ENCODE measurements around the gene ASTL.
A peak's percentile ranks its signal among the peaks of the same experiment; 100 is the strongest.

Gene ASTL

DNA sequence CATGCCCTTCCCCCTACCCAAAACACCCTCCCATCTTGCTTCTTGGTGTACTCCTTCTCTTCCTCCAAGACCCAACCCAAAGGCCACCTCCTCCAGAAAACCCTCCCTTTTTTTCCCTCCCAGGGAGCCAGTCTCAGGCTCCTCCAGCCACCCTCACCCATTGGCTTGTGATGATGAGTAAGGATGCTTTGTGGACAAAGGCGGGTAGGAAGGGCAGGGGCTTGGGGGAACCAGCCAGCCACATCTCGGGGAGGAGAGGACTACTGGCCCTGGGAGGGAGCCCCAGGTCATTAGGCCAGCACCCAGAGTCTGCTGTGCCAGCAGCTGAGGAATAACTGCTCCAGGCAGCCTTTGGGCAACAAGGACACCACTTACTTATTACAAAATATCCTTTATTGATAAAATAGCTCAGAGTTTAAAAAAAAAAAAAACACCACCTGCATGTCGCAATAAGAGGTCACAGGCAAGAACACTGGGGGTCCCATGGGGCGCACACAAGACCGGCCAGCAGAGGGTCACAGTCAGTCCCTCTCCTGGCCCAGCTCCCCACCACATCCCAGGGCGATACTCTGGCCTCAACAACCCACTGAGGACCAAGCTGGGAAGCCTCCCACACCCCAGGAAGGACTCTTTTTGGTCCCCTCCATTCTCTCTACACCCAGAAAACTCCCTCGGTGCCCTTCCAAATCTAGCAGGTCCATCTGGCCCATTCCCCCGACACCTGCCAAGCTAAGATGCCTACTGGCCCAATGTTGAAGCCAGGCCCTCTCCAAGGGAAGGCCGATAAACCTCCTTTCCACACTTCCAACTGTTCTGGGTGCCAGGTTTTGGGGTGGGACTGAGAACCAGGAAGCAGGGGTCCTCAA, 25.6 kb downstream of the ASTL start:
- no peak for DNase-seq (ENCODE audit: low spot score)

DNA sequence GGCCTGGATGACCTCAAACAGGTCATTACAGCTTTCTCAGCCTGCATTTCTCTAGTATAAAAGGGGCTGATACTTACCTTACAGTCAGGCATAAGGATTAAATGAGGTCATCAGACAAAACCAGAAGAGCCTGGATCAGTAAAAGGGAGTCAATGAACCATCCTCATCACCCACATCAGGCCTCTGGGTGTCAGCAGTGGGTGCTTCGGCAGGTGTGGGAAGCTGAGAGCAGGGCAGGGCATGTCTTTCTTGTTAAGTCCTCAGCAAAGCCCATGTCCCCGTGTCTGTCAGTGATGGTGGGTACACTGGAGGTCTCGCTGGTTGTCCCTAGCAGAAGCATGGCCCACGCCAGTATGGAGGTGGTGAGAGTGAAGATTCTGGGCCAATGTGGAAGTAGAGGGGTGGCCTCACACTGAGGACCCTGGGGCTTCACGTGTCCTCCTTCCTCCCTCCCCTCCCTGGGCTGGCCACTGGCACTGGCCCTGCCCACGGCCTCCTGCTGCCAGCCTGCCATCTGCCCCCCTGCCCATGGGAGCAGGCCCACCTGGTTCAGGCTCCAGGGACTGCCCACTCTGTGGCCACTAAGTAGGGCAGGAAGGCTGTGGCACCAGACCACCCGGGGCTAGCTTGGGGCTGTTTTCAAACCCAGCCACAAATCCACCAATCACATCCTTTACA, 26.3 kb downstream of the ASTL start:
- DNase-seq (ENCODE audit: low spot score) = no peak

DNA sequence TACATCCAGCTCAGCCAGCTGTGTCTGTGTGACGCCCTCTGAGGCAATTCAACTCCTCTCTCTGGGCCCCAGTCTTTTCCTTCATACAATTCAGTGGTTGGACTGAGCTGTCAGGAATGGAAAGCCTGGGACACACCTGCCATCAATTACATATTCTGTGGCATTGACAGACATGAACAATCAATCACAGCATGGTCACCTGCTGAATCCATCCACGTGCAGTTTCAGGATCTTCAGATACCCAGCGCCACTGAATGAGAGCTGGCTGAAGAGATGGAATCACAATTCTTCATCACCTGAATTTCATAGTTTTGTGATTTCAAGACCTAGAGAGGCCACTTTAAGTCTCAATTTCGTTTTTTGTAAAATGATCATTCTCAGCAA, 27.1 kb downstream of the ASTL start:
- DNase-seq (ENCODE audit: low spot score) = no peak

DNA sequence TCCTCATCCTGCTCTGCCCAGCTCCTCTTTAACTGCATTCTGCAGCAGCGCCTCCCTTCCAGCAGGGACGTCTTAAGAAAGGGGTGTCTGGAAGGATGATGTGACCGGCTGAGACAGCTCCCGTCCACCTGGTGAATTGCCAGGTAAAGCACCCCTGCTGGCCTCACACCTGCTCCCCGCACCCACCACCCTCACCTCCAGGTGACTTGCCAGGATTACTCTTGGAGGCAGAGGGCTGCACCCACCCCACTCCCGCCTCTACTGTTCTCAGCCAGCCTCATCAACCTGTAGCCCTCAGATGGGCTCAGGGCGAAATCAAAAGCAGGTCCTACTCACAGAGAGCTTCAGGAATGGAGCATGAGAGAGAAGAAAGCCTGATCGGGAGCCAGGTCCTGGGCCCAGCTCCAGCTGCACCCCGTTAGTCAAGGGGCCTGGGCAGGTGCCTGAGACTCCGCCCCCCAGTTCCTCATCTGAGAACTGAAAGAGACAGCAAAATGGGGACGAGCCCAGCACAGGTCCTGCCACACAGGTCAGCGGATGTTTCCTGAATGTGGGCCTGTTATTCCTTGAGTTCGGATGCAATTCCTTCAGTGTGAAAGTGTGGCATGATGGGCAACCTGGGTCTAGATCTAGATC, 27.6 kb downstream of the ASTL start:
- no peak for DNase-seq (ENCODE audit: low spot score)

DNA sequence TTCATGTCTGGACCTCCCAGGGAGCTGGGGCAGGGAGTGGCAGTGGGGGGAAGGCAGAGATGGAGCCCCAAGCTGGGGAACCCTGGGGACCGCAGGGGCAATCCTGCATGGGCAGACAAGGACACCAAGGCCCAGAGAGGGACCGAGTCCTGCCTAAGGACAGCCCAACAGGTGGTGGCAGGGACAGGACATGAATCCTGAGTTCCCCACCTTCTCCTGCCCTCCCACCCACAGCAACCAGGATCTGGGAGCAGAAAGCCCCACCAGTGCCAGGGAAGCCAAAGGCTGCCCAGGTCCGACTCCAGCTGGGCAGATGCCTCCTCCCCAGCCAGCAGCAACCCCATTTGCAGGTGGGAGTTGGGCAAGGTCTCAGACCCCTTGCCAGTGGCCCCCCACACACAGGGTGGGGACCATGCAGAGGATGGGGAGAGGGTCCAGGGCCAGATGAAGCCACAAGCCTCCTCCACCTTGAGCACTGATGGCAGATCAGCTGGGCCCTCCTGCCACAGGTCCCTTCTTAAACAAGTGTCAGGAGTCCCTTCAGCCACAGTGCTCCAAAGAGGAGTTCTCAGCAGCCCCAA, 28.3 kb downstream of the ASTL start:
- DNase-seq (ENCODE audit: low spot score) = no peak

DNA sequence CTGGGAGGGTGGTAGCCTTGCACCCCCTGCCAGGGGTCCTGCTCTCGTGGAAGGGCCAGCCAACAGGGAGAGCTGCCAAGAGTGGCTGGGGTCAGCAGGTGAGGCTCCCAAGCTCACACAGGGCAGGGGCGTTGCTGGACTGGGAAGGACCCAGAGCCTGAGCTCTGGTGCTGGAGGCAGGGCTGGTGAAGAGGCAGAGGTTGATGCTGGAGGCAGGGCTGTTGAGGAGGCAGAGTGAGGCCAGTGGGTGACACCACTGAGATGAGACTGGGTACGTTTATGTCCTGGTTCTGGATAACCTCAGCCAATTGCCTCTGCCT, 29.0 kb downstream of the ASTL start:
- no peak for DNase-seq (ENCODE audit: low spot score)

DNA sequence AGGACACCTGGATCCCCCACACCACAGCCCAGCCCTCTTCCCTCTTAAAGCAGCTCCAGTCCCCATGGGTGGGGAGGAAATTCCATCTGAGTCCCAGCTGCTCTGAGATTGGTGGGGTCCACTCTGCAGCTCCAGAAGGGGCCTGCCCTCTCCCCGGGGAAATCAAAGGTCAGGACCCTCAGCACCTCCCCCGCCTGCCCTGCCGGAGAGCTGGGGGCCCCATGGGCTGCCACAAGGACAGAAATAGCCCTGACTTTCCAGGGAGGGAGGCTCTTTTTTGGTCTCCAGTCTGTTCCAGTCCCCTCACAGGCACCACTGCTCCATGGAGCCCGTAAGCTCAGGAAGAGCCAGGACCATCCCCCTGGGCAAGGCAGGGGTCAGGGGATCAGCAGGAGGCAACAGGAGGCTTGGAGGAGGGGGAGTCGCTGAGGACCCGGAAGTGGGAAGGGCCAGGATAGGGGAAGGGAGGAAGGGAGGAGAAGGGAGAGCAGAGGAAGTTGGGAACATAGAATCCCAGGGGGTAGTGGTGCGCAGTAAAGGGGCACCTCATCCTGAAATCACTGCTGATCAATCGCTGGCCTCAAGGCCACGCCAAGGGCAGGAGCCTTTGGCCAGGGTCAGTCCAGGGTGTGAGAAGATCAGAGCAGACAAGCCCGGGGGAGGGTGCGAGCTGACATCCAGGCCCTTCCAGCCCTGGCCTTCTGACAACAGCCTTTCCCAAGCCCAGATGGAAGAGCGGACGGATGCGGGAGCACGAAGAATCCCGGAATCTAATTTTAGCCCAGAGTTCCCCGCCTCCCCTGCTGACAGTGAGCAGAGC, 29.6 kb downstream of the ASTL start:
- peak; percentile 44 for DNase-seq (ENCODE audit: low spot score)

DNA sequence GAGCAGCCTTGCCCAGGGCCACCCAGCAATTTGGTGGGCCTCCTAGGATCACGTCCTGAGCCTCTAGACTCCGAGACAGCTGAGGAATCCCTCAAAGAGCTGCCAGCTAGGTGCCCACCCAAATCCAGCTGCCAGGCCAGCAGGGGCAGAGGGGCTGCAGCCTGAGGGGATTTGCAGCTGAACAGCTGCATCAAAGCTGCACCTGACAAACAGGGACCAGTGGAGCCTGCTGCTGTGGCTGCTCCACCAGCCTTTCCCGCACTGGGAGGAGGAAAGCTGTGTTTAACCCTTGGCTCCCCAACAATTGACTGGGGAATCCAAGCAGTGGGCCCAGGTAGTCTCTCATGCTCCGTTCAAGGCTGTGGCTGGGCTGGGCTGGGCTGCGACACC, 30.2 kb downstream of the ASTL start:
- DNase-seq (ENCODE audit: low spot score) = no peak

DNA sequence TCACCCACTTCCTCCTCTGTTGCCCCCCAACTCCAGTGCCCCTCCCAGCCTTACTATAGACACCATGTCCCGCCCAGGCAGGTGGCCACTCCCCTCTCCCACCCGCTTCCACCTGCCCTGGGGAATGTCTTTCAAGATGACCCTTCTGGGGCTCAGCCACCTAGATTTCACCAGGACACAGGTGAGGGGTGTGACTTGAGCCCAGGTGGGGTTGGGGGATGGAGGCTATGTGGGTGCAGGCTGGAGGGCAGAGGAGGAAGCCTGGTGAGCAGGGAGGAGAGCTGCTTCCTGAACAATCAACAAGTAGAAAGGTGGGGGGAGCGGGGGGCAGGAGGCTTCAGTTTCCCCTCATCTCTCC, 30.6 kb downstream of the ASTL start:
- DNase-seq (ENCODE audit: low spot score) = no peak

DNA sequence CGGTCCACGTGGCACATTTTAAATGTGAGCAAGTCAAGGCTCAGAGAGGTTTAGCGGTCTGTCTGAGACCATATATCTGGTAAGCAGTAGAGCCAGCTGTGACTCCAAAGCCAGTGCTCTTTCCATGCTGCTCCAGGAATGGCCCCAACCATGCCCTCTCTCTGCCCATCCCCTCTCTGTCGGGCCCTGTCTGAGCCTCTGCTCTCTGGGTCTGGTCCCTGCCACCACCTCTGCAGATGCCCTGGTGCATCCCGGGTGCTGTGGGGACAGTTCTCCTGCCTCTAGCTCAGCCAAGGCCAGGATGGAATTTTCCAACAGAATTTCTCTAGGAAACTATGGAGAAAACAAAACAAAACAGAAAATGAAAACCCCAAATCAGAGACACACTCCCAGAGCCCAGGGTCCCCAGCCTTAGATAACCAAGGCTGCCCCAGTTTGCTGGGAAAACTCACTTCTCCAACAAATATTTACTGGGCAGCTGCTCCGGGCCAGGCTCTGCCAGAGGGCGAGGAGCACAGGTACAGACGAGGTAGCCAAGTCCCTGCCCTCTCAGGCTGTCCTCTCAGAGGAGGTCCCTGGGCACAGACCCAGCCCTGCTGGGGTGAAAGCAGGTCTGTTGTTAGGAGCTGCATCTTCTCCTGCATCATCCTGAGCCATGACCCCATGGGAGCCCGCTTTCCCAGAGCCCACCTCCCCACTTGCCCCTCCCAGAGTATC, 31.2 kb downstream of the ASTL start:
- no peak for DNase-seq (ENCODE audit: low spot score)

DNA sequence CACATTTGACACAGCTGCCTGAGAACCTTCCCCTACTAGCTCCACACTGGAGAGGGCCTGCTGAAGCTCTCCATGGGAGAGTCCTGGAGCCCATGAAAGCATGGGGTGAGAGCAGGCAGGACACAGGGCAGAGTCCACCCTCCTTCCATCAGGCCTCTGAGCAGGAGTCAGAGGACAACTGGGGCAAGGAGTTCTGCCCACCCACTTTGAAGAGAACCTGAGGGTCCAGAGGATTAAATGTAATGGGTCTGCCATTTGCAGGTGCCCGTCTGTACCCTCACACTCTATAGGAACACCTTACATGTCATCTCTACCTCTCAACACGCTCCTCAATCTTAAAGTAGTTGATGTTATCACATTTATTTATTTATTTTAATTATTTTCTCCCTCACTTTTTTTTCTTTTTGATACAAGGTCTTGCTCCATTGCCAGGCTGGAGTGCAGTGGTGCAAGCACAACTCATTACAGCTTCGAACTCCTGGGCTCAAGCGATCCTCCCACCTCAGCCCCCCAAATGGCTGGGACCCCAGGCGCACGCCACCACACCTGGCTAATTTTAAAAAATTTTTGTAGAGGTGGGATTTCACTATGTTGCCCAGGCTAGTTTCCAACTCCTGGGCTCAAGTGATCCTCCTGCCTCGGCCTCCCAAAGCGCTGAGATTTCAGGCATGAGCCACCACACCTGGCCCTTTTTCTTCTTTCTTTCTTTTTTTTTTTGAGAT, 32.1 kb downstream of the ASTL start:
- DNase-seq (ENCODE audit: low spot score) = no peak

DNA sequence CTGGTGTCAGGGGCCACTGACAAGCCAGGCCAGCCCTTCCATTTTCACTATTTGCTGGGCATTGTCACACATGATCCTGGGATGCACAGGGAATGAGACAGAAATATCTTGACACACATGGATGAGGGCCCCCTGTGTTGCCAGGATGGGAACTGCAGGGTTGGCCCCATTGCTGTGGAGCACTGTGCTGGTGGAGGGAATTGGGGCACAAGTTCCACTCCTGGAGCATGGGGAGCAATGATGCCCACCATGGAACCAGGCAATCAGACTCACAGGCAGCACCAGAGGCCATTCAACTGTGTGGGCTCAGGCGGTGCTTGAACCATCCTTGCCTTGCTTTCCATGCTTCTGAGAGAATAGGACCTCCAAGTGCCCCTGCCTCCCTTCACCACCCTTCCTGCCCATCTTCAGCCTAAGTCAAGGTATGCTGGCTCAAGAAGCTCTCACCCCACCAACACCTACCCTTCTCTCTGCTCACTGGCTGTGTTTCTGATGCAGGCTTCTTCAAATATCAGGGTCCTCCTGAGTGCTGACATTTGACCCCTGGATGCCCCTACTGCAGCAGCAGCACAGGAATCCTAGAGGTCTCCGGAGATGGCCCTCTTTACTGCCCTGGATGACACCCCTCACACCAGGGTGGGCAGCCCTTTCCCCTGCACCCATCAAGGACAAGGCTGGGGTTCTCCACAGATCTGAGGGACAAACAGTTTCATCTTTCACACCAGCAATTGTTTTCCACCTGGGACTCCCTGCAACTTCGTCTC, 33.0 kb downstream of the ASTL start:
- no peak for DNase-seq (ENCODE audit: low spot score)

DNA sequence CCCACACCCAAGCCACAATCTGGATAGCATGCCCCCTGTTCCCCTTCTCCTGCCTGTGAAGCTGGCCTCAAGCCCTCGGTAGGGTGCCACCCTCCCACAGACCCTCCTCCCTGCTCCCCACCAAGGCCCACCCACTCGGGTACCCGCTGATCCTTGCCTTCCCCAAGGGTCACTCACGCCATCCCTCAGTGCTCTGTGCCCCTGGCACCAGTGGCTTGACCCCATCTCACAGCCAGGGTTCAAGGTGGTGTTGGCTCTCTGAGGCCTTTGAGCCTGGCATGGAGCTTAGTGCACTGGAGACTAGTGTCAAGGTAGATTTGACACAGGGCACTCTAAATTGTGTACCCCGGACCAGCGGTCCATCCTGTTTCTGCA, 33.8 kb downstream of the ASTL start:
- DNase-seq (ENCODE audit: low spot score) = no peak

DNA sequence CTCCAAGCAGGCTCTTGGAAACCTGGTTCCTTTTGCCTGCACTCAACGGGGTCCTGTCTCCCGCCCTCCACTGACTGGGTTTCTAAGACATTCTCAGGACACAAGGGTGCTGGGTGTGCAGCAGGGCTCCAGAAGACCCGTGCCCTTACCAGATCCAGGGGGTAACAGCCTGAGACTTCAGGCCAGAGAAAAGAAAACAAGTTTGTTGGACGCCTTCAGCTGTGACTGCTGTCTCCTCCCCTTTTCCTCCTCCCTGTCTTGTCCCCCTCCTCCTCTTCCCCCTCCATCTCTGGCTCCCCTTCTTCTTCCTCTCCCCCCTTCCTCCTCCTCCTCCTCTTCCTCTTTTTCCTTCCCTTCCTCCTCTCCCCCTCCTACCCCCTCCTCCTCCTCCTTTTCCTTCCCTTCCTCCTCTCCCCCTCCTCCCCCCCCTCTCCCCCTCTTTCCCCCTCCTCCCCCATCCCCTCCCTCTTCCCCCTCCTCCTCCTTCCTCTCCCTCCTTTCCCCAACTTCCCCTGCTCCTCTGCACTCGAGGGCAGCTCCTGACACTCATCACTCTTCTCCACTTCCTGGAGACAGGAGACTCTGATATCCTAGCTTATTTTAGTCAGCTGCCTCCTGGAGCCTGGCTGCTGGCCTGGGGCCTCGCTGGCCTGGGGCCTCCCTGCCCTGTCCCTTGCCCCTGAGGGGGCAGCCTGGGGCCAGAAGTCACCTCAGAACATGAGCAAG, 34.4 kb downstream of the ASTL start:
- DNase-seq (ENCODE audit: low spot score) = no peak

DNA sequence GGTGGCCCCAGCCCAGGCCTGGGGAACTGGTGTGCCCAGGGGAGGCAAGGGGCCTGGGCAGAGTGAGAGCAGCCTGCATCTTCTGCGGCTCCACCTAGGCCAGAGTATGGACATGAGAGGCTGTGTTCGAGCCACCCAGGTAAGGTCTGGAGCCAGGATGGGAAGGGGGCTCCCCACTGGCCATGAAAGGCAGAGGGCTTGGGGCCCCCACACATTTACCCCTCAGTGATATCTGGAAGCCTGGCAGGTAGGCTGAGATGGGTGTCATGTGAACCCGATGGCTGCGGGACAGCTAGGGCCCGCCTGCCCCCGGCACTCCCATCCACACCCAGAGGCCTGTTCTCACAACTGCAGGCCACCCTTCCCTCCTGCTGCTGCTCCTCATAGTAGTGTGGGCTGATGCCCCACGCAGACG, 35.1 kb downstream of the ASTL start:
- DNase-seq (ENCODE audit: low spot score) = no peak

DNA sequence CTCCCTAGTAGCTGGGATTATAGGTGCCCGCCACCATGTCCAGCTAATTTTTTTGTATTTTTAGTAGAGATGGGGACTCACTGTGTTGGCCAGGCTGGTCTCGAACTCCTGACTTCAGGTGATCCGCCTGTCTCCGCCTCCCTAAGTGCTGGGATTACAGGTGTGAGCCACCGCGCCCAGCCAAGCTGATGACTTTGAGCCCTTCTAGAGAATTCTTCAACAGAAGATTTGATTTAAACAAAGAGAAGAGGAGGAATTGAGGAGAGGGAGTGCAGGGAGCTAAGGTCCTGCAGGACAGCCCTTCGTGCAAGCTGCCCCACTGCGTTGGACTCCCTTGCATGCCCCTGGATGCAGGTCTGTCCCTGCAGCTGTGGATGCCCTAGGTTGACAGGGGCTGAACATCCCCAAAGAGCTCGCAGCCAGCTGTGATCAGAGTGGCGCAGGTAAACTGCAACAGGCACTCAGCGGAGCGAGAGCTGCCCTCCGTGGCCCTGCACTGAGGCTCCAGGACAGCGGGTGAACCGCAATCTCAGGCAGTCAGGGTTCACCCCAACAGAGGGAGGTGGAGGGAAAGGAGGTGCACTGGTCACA, 35.6 kb downstream of the ASTL start:
- no peak for DNase-seq (ENCODE audit: low spot score)

DNA sequence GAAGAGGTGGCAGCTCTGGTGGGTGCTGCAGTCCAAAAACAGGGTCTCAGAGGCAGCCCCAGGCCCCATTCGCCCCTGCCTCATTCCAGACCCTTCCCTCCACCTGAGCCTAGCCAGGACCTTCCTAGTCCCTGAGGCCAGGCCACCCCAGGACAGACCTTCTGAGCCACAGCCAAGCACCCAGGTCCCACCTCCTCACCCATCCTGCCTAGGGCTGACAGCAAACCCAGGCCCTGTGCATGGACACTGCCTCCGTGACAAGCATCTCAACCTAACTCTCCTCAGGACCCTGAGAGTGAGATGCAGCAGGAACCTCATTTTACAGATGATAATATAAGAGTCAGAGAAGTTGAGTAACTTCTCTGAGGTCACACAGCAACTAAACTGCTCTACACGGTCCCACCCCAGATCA, 37.4 kb downstream of the ASTL start:
- DNase-seq (ENCODE audit: low spot score) = no peak

DNA sequence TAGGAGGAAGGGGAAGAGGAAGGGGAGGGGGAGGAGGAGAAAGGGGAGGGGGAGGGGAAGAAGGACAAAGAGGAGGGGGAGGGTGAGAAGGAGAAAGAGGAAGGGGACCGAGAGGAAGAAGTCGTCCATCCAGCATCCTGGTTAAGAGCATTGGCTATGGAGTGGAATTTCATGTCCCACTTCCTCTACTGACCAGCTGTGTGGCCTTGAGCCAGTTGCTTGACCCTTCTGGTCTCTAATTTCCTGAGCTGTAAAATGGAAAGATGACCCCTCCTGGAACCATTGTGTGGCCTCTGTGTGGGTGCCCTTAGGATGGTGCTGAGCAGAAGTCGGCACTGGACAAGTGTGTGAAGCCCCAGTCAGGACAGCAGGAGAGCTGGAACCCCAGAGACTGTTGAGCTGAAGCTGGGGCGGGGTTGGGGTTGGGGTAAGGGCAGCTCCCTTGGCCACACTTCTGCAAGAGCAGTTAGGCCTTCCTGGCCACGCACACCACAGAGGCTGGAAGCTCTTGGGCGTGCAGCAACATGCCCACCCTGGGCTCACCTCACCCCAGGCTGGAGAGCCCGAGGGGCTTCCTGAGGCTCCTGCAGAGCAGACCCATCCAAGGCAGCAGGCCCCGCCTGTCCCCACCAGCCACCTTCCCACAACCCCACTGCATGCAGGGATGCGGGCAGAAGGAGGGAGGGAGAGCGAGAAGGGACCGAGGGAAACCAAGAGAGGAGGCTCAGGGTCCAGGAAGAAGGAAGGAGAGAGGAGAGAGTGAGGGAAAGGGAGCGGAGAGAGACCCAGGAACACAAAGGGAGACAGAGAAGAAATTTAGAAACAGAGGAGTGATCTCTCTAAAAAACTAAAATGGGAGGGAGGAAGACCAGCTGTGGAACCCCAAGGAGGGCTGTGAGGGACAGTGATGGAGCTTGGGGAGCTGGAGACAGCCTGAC, 38.2 kb downstream of the ASTL start:
- DNase-seq (ENCODE audit: low spot score) = no peak

All from GM03348 (cell line).